Measurements from ENCODE around the gene TRIL.
A peak's percentile ranks its signal among the peaks of the same experiment; 100 is the strongest.

The TRIL gene

DNA sequence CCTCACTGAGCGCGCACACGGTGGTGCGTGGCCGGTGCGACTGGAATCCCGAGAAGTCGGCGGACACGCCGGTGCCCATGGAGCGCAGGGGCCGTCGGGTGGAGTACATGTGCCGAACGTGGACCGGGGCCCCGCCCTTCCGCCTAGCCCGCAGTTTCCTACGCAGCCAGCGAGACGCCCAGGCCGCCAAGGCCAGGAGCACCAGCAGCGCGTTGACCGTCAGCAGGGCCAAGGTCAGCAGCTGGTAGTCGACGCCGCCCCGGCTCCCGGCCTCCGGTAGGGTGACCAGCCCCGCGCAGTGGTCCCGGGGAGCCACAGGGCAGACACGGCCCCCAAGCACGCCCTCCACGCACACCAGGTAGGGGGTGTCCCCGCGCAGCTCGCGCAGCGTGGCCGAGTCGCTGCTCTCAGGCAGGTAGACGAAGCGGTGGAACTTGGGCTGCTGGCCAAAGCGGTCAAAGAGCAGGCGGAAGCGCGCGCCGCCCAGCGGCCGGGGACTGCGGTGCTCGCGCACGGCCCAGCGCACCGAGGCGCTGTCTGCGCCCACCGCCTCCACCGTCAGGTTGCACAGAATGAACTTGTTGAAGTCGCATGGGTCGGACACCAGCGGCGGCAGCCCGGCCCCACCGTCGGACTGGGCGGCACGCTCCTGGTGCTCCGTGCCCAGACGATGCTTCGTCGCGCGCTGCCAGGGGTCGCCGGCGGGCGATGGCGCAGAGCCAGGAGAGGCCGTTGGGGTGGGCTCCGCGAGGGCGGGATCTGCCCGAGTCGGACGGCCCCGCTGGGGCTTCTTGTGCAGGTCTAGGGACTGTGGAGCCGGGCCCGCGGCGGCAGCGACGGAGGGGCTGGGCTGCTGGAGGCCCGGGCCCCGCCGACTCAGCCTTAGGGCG, 2.2 kb downstream of the TRIL start:
- H3K4me3 ChIP-seq (ENCODE audit: low read depth, low read length): peak overlapping the region; percentile 69
- H3K9me3 ChIP-seq (ENCODE audit: control insufficient read depth, insufficient read depth, low read length): no peaks in the 10 kb centered on the region
- no peaks in the 10 kb centered on the region for H3K36me3 ChIP-seq (ENCODE audit: control insufficient read depth, insufficient read depth, low read length)
- H3K9ac ChIP-seq (ENCODE audit: low read depth, low read length): no peak overlapping the region
- H3K4me1 ChIP-seq (ENCODE audit: control insufficient read depth, insufficient read depth, low read length): peaks cover 3% of the 10 kb centered on the region
- peaks cover 49% of the 10 kb centered on the region for H3K27me3 ChIP-seq (ENCODE audit: control insufficient read depth, insufficient read depth, low read length)

- peaks cover 3% of the 10 kb centered on the region for H3K4me1 ChIP-seq (ENCODE audit: control insufficient read depth, insufficient read depth, low read length)
- H3K4me3 ChIP-seq (ENCODE audit: low read depth, low read length): no peak overlapping the region
- H3K27me3 ChIP-seq (ENCODE audit: control insufficient read depth, insufficient read depth, low read length): peaks cover 44% of the 10 kb centered on the region
- no peaks in the 10 kb centered on the region for H3K36me3 ChIP-seq (ENCODE audit: control insufficient read depth, insufficient read depth, low read length)
- H3K9ac ChIP-seq (ENCODE audit: low read depth, low read length): no peak overlapping the region
- no peaks in the 10 kb centered on the region for H3K9me3 ChIP-seq (ENCODE audit: control insufficient read depth, insufficient read depth, low read length)
Observed at GRCh38 chr7:28955356-28955717, 2.8 kb downstream of the TRIL start.

- no peak overlapping the region for H3K9ac ChIP-seq (ENCODE audit: low read depth, low read length)
- H3K36me3 ChIP-seq (ENCODE audit: control insufficient read depth, insufficient read depth, low read length): no peaks in the 10 kb centered on the region
- H3K9me3 ChIP-seq (ENCODE audit: control insufficient read depth, insufficient read depth, low read length): no peaks in the 10 kb centered on the region
- H3K4me1 ChIP-seq (ENCODE audit: control insufficient read depth, insufficient read depth, low read length): peaks cover 3% of the 10 kb centered on the region
- H3K4me3 ChIP-seq (ENCODE audit: low read depth, low read length): no peak overlapping the region
- H3K27me3 ChIP-seq (ENCODE audit: control insufficient read depth, insufficient read depth, low read length): peaks cover 40% of the 10 kb centered on the region
Observed at GRCh38 chr7:28954946-28955345, 3.2 kb downstream of the TRIL start.

DNA sequence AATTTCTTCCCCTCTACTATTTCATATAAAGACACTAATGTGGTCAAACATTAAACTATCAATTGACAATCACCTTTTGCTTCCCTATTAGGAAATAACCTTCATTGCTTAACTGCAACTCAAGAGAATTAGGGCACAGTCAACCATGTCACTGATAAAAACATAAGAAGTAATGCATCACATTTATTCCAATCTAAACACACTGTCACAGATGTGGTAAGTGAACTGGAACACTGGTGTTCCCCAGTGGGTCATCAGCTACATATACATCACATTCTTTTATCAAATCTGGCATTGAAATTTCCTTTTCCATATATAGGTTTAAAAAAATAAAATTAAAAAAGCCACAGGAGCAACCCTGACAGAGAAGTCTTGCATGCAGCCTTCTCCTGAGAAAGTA, 3.7 kb downstream of the TRIL start:
- no peaks in the 10 kb centered on the region for H3K36me3 ChIP-seq (ENCODE audit: control insufficient read depth, insufficient read depth, low read length)
- H3K4me3 ChIP-seq (ENCODE audit: low read depth, low read length): no peak overlapping the region
- peaks cover 35% of the 10 kb centered on the region for H3K27me3 ChIP-seq (ENCODE audit: control insufficient read depth, insufficient read depth, low read length)
- no peaks in the 10 kb centered on the region for H3K9me3 ChIP-seq (ENCODE audit: control insufficient read depth, insufficient read depth, low read length)
- peaks cover 3% of the 10 kb centered on the region for H3K4me1 ChIP-seq (ENCODE audit: control insufficient read depth, insufficient read depth, low read length)
- H3K9ac ChIP-seq (ENCODE audit: low read depth, low read length): no peak overlapping the region

DNA sequence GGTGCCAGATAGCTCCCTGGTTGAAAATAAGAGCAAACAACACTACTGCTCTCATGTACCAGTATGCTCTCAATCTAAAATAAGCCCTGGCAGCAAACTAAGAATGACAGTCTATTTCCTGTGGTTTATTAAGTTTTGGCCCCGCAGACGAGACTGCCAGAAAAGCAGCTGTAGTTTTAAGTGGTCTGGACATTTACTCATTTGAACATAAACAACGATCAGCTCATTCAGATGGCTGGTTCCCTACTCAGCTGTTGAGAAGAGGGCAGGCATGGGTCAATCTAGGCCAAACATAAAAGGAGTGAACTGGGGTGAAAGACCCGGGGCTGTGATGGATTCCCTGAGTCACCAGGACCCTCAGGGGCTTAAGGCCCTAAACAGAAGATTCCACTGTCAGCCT, 4.5 kb downstream of the TRIL start:
- H3K9me3 ChIP-seq (ENCODE audit: control insufficient read depth, insufficient read depth, low read length): no peaks in the 10 kb centered on the region
- no peaks in the 10 kb centered on the region for H3K4me1 ChIP-seq (ENCODE audit: control insufficient read depth, insufficient read depth, low read length)
- H3K27me3 ChIP-seq (ENCODE audit: control insufficient read depth, insufficient read depth, low read length): peaks cover 27% of the 10 kb centered on the region
- H3K9ac ChIP-seq (ENCODE audit: low read depth, low read length): no peak overlapping the region
- no peak overlapping the region for H3K4me3 ChIP-seq (ENCODE audit: low read depth, low read length)
- H3K36me3 ChIP-seq (ENCODE audit: control insufficient read depth, insufficient read depth, low read length): no peaks in the 10 kb centered on the region

DNA sequence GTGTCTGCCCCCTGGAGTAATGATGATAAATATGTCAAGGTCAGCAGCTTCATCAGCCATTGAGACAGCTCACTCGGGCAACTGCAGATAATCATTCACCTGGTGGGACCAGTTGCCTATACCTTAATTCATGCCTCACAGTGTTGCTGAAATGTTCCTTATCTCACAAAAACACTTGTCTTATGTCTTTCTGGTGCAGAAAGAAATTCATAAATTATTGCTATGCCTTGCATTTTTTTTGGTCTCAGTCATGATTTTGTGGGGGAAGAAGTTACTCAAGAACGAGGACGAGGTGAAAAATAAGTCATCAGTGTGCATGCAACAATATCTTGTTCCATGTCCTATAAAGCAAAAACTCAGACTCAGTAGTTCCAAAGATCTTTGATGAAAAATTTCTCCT, 16.0 kb downstream of the TRIL start:
- no peaks in the 10 kb centered on the region for H3K9me3 ChIP-seq (ENCODE audit: control insufficient read depth, insufficient read depth, low read length)
- no peak overlapping the region for H3K4me3 ChIP-seq (ENCODE audit: low read depth, low read length)
- H3K27me3 ChIP-seq (ENCODE audit: control insufficient read depth, insufficient read depth, low read length): no peaks in the 10 kb centered on the region
- H3K4me1 ChIP-seq (ENCODE audit: control insufficient read depth, insufficient read depth, low read length): no peaks in the 10 kb centered on the region
- no peaks in the 10 kb centered on the region for H3K36me3 ChIP-seq (ENCODE audit: control insufficient read depth, insufficient read depth, low read length)
- no peak overlapping the region for H3K9ac ChIP-seq (ENCODE audit: low read depth, low read length)

GRCh38 chr7:28941633-28942032, 16.5 kb downstream of the TRIL start:
- Histone ChIP-seq H3K9ac (ENCODE audit: low read depth, low read length) (no peak overlapping the region), H3K36me3 (ENCODE audit: control insufficient read depth, insufficient read depth, low read length) (no peaks in the 10 kb centered on the region), H3K4me3 (ENCODE audit: low read depth, low read length) (no peak overlapping the region), H3K4me1 (ENCODE audit: control insufficient read depth, insufficient read depth, low read length) (no peaks in the 10 kb centered on the region), H3K9me3 (ENCODE audit: control insufficient read depth, insufficient read depth, low read length) (no peaks in the 10 kb centered on the region), H3K27me3 (ENCODE audit: control insufficient read depth, insufficient read depth, low read length) (no peaks in the 10 kb centered on the region)

GRCh38 chr7:28940741-28941384, 17.3 kb downstream of the TRIL start:
- H3K9me3 ChIP-seq (ENCODE audit: control insufficient read depth, insufficient read depth, low read length): no peaks in the 10 kb centered on the region
- no peaks in the 10 kb centered on the region for H3K4me1 ChIP-seq (ENCODE audit: control insufficient read depth, insufficient read depth, low read length)
- H3K9ac ChIP-seq (ENCODE audit: low read depth, low read length): no peak overlapping the region
- H3K4me3 ChIP-seq (ENCODE audit: low read depth, low read length): no peak overlapping the region
- H3K27me3 ChIP-seq (ENCODE audit: control insufficient read depth, insufficient read depth, low read length): no peaks in the 10 kb centered on the region
- H3K36me3 ChIP-seq (ENCODE audit: control insufficient read depth, insufficient read depth, low read length): no peaks in the 10 kb centered on the region

DNA sequence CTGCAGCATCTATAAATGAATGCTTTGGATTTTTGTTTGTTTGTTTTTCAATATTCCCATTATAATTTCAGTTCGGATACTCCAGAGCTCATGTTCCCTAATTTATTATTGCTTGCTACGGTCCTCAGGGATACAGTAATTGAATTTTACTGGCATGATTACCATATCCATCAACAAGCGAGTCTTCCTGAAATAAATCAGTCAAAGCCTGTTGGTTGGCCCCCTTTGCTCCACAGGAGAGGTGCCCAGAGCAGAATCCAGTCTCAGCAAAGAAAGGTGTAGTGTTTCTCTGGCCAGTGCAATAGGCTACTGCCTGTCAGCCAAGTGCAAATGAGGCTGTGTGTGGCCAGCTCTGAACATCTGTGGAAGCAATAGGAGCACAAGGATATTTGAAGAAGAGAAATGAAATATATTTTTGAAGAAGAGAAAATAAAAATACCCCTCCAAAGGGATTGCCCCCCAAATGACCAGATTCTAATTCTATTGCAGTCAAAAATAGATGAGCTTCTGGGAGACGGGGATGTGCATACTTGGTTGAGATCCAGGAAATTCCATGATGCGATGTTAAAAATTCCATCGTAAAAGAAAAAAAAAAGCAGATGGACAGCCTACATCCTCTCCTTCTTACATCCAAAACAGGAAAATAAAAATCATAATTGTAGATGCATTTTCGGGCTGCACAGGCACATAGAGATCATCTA, 18.1 kb downstream of the TRIL start:
- H3K4me3 ChIP-seq (ENCODE audit: low read depth, low read length): no peak overlapping the region
- no peaks in the 10 kb centered on the region for H3K27me3 ChIP-seq (ENCODE audit: control insufficient read depth, insufficient read depth, low read length)
- no peak overlapping the region for H3K9ac ChIP-seq (ENCODE audit: low read depth, low read length)
- H3K4me1 ChIP-seq (ENCODE audit: control insufficient read depth, insufficient read depth, low read length): no peaks in the 10 kb centered on the region
- H3K36me3 ChIP-seq (ENCODE audit: control insufficient read depth, insufficient read depth, low read length): no peaks in the 10 kb centered on the region
- H3K9me3 ChIP-seq (ENCODE audit: control insufficient read depth, insufficient read depth, low read length): no peaks in the 10 kb centered on the region

- Histone ChIP-seq H3K36me3 (ENCODE audit: control insufficient read depth, insufficient read depth, low read length) (no peaks in the 10 kb centered on the region), H3K27me3 (ENCODE audit: control insufficient read depth, insufficient read depth, low read length) (no peaks in the 10 kb centered on the region), H3K9me3 (ENCODE audit: control insufficient read depth, insufficient read depth, low read length) (no peaks in the 10 kb centered on the region), H3K4me3 (ENCODE audit: low read depth, low read length) (no peak overlapping the region), H3K9ac (ENCODE audit: low read depth, low read length) (no peak overlapping the region), H3K4me1 (ENCODE audit: control insufficient read depth, insufficient read depth, low read length) (no peaks in the 10 kb centered on the region)
Observed at GRCh38 chr7:28939367-28939766, 18.8 kb downstream of the TRIL start.

DNA sequence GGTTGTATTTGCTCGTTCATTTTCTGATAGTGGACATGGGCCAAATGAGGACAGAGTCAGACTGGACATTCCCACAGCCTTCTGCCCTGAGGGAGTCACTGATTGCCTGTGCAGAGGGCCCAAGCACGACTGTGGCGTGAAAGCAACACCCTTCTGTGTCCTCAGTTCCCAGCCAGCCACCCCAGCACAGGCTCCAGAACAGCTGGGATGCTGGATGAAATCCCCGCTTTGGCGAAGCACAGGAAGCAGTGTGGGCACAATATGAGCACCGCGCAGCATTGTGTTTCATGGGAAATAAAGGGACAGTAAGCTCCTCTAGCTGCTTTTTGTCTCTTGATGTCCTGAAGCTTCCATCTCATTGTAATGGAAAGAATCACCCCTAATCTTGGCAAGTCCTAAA, 20.5 kb downstream of the TRIL start:
- H3K36me3 ChIP-seq (ENCODE audit: control insufficient read depth, insufficient read depth, low read length): no peaks in the 10 kb centered on the region
- H3K4me1 ChIP-seq (ENCODE audit: control insufficient read depth, insufficient read depth, low read length): peaks cover 9% of the 10 kb centered on the region
- H3K27me3 ChIP-seq (ENCODE audit: control insufficient read depth, insufficient read depth, low read length): no peaks in the 10 kb centered on the region
- H3K9me3 ChIP-seq (ENCODE audit: control insufficient read depth, insufficient read depth, low read length): no peaks in the 10 kb centered on the region
- no peak overlapping the region for H3K4me3 ChIP-seq (ENCODE audit: low read depth, low read length)
- H3K9ac ChIP-seq (ENCODE audit: low read depth, low read length): no peak overlapping the region

DNA sequence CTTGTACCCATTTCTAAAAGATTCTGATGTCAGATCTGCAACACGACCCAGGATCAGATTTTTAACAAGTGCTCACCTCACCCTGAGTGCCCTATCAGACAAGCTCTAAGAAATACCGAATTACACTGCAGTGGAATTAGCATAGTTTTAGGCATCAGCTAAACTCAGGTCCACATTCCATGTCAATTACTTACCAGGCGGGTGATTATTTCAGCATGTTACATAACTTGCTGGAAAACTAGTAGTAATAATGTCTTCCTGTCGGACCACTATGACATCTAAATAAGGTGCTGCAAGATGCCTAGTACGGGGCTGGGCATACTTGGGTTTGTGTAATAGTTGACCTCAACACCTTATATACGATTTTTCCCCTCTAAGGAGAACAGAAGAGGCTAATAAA, 21.0 kb downstream of the TRIL start:
- H3K27me3 ChIP-seq (ENCODE audit: control insufficient read depth, insufficient read depth, low read length): no peaks in the 10 kb centered on the region
- H3K9ac ChIP-seq (ENCODE audit: low read depth, low read length): no peak overlapping the region
- H3K4me3 ChIP-seq (ENCODE audit: low read depth, low read length): no peak overlapping the region
- peaks cover 9% of the 10 kb centered on the region for H3K4me1 ChIP-seq (ENCODE audit: control insufficient read depth, insufficient read depth, low read length)
- no peaks in the 10 kb centered on the region for H3K36me3 ChIP-seq (ENCODE audit: control insufficient read depth, insufficient read depth, low read length)
- no peaks in the 10 kb centered on the region for H3K9me3 ChIP-seq (ENCODE audit: control insufficient read depth, insufficient read depth, low read length)

Data from iPS-15b (cell line).